ENCODE results near the gene CD47.

DNA sequence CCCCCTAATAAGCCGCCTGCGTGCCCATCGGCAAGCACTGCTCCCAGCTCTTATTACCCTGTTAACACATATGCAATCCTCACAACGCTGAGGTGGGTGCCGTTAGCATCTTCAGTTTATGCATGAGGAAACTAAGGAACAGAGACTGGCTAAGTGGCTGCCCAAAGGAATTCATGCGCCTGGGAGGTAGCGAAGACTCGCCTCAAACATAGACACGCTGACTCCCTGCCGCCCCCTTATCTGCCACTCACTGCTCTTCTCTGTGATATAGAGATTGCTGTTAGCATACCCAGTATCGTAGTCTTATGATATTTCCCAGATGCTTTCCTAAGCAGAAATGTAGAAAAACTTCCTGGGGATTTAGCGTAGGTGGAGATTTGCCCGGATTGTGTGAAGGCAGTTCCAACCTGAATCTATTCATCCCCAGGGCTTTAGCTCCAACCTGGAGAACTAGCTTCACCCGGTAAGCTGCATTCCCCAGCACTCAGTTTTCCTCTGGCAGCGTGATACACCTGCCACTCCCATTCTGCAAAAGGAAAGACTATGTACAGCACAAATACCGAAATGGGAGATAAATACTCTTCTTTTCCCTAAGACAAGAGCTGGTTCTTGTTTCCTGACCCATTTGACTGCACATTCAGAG is 23.7 kb upstream of the CD47 start:
- TF ChIP-seq EZH2 (IDR thresholded peaks at IDR 0.05; ENCODE audit: borderline replicate concordance, insufficient read depth, low read depth, low read length, poor library complexity, severe bottlenecking), result no peak
- TF ChIP-seq, protein P1, sequence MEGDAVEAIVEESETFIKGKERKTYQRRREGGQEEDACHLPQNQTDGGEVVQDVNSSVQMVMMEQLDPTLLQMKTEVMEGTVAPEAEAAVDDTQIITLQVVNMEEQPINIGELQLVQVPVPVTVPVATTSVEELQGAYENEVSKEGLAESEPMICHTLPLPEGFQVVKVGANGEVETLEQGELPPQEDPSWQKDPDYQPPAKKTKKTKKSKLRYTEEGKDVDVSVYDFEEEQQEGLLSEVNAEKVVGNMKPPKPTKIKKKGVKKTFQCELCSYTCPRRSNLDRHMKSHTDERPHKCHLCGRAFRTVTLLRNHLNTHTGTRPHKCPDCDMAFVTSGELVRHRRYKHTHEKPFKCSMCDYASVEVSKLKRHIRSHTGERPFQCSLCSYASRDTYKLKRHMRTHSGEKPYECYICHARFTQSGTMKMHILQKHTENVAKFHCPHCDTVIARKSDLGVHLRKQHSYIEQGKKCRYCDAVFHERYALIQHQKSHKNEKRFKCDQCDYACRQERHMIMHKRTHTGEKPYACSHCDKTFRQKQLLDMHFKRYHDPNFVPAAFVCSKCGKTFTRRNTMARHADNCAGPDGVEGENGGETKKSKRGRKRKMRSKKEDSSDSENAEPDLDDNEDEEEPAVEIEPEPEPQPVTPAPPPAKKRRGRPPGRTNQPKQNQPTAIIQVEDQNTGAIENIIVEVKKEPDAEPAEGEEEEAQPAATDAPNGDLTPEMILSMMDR (IDR thresholded peaks at IDR 0.05), result no peak
